A549 (cell line): ENCODE results near the gene DDX47. TPM values are rescaled to one million over a fixed set of nuclear protein-coding genes. Genes with fewer than 3 reads are reported as not detected.
"Not testable (repeated sequence)": the region's sequence is repeated elsewhere in the genome, so short reads cannot be mapped to it uniquely, and the experiment has no call there.

Experiments
- ATAC-seq, 2 experiments: fragments of 200-7000 bp in 1 of 2; fragments of >200 bp in 1 of 2; cut with Nextera tagmentation in 1 of 2; cut with Tn5 transposase in 1 of 2; 3 replicates each; pipeline versions ENCODE4 v1.8.0 to v1.9.1; 2018 to 2020; ENCODE audit warnings: mild to moderate bottlenecking in 1 of 2, moderate library complexity in 1 of 2
- CTCF ChIA-PET: fragments of 300-600 bp; sonication (Branson Sonifier 250); formaldehyde crosslinking; extraction: SDS; loops from one replicate; lab custom pipeline; 2021; ENCODE audit warnings: antibody characterized with exemption, inconsistent platforms; lab: Yijun Ruan, JAX
- POLR2A ChIA-PET: fragments of 350-600 bp; formaldehyde crosslinking; extraction: SDS; loops from one replicate; lab custom pipeline; 2021; ENCODE audit warnings: antibody characterized with exemption, inconsistent platforms; lab: Yijun Ruan, JAX
- DNase-seq, 2 experiments: peaks; one replicate each; pipeline versions ENCODE4 v3.0.0 to v3.0.0-alpha.2; 2011 to 2016; ENCODE audit warnings: low read depth in 1 of 2, low spot score in 1 of 2
- FAIRE-seq: peaks from 2 replicates; lab custom pipeline; 2011; peaks lifted over from hg19 to GRCh38; lab: Jason Lieb, UNC
- H3K27ac ChIP-seq, 2 experiments: fragments of >200 bp; sonication (Bioruptor Twin); formaldehyde crosslinking; 3 replicates each; pipeline ENCODE4 v1.5.1; 2016 to 2017
- H3K4me1 ChIP-seq: fragments of >200 bp; sonication (Bioruptor Twin); formaldehyde crosslinking; 3 replicates; pipeline ENCODE4 v1.6.1; 2016
- H3K4me2 ChIP-seq: fragments of >200 bp; sonication (Bioruptor Twin); formaldehyde crosslinking; 3 replicates; pipeline ENCODE4 v1.6.1; 2016
- H3K4me3 ChIP-seq: fragments of >200 bp; sonication (Bioruptor Twin); formaldehyde crosslinking; 3 replicates; pipeline ENCODE4 v1.5.1; 2016
- H3K9me3 ChIP-seq: fragments of >200 bp; sonication (Bioruptor Twin); formaldehyde crosslinking; 3 replicates; pipeline ENCODE4 v1.6.1; 2016
- BCL3 ChIP-seq: fragments of >200 bp; sonication (Bioruptor Twin); formaldehyde crosslinking; IDR thresholded peaks from 3 replicates; pipeline ENCODE4 v1.6.1; 2016
- BHLHE40 ChIP-seq: IDR thresholded peaks from 2 replicates; pipeline ENCODE4 v1.6.1; 2012; ENCODE audit warnings: low read depth, low read length, inconsistent platforms
- CEBPB ChIP-seq, 2 experiments: fragments of >200 bp in 1 of 2; sonication (Bioruptor Twin) in 1 of 2; formaldehyde crosslinking in 1 of 2; IDR thresholded peaks; 2 replicates each; pipeline ENCODE4 v1.6.1; 2012 to 2016
- CTCF ChIP-seq: fragments of >200 bp; sonication (Bioruptor Twin); formaldehyde crosslinking; IDR thresholded peaks from 3 replicates; pipeline ENCODE4 v1.5.1; 2016
- FOSB ChIP-seq: fragments of 250-450 bp; sonication (Bioruptor Pico); IDR thresholded peaks from 2 replicates; pipeline ENCODE4 v1.5.0; 2020; ENCODE audit warnings: mild to moderate bottlenecking, moderate library complexity
- FOSL2 ChIP-seq, 2 experiments: fragments of 450-650 bp in 1 of 2; fragments of >200 bp in 1 of 2; sonication (Bioruptor Twin) in 1 of 2; formaldehyde crosslinking; IDR thresholded peaks; 2 replicates each; pipeline versions ENCODE4 v1.5.0 to v1.6.1; 2016 to 2020; ENCODE audit warnings: mild to moderate bottlenecking in 1 of 2, moderate library complexity in 1 of 2
- HEYL ChIP-seq: fragments of 250-450 bp; sonication (Bioruptor Pico); IDR thresholded peaks from 2 replicates; pipeline ENCODE4 v1.8.0; 2021; ENCODE audit warnings: mild to moderate bottlenecking, moderate library complexity
- HOXB5 ChIP-seq: fragments of 250-450 bp; sonication (Bioruptor Pico); IDR thresholded peaks from 2 replicates; pipeline ENCODE4 v1.5.0; 2020; ENCODE audit warnings: mild to moderate bottlenecking, moderate library complexity
- MAZ ChIP-seq: fragments of 150-350 bp; IDR thresholded peaks from 2 replicates; pipeline ENCODE4 v1.6.1; 2014; ENCODE audit warnings: antibody characterized with exemption, low read depth, low read length, borderline replicate concordance
- NFE2L2 ChIP-seq: fragments of 150-350 bp; conservative IDR thresholded peaks from 2 replicates; pipeline ENCODE4 v1.6.1; 2014; ENCODE audit warnings: low read length
- NPAS2 ChIP-seq: fragments of 250-450 bp; sonication (Bioruptor Pico); IDR thresholded peaks from 2 replicates; pipeline ENCODE4 v1.8.0; 2022; ENCODE audit warnings: mild to moderate bottlenecking, moderate library complexity, borderline replicate concordance
- PHF8 ChIP-seq: fragments of 200-600 bp; sonication (generic); IDR thresholded peaks from 2 replicates; pipeline ENCODE4 v1.6.1; 2016; ENCODE audit warnings: low read depth, mild to moderate bottlenecking, antibody characterized with exemption, moderate library complexity, borderline replicate concordance
- RAD21 ChIP-seq, 2 experiments: fragments of >200 bp in 1 of 2; sonication (Bioruptor Twin) in 1 of 2; formaldehyde crosslinking in 1 of 2; IDR thresholded peaks in 1 of 2; conservative IDR thresholded peaks in 1 of 2; 2 replicates in 1 of 2; 3 replicates in 1 of 2; pipeline ENCODE4 v1.6.1; 2012 to 2018; ENCODE audit warnings: inconsistent platforms in 1 of 2
- RARB ChIP-seq: fragments of 250-450 bp; sonication (Bioruptor Pico); IDR thresholded peaks from 2 replicates; pipeline ENCODE4 v1.8.0; 2021; ENCODE audit warnings: mild to moderate bottlenecking, moderate library complexity
- ZFP36 ChIP-seq: fragments of 450-650 bp; IDR thresholded peaks from 2 replicates; pipeline ENCODE4 v1.6.1; 2014; ENCODE audit warnings: borderline replicate concordance; ENCODE audit not compliant: partially characterized antibody
- WGBS: methylation state at CpG from one replicate; pipeline ENCODE4 v1.1.6; 2017; ENCODE audit errors: missing lambda C conversion rate; 5-methylcytosine and 5-hydroxymethylcytosine counted together
- polyA plus RNA-seq, 4 experiments: library from polyadenylated mRNA; depleted of rRNA in 3 of 4; stranded (reverse); fragments of >200 nt; fragmentation: RNase III in 1 of 4; extraction: RNeasy Plus Mini Kit Qiagen cat#74134 plus additional on column Dnase treatment in 1 of 4; gene quantifications; 2 replicates in 3 of 4; 3 replicates in 1 of 4; pipeline ENCODE4 v1.2.3, GENCODE V29; 2011 to 2017
- TF ChIP-seq, protein P1 (sequence below): fragments of 450-650 bp; IDR thresholded peaks from 2 replicates; pipeline ENCODE4 v1.6.1; 2014; ENCODE audit warnings: antibody characterized with exemption
- TF ChIP-seq, protein P2 (sequence below): IDR thresholded peaks from 2 replicates; pipeline ENCODE4 v1.6.1; 2012

DDX47 gene
- polyA plus RNA-seq, 2 of the 4 experiments (the other 2 are of a cell fraction) = 81.6 to 144 TPM

DNA sequence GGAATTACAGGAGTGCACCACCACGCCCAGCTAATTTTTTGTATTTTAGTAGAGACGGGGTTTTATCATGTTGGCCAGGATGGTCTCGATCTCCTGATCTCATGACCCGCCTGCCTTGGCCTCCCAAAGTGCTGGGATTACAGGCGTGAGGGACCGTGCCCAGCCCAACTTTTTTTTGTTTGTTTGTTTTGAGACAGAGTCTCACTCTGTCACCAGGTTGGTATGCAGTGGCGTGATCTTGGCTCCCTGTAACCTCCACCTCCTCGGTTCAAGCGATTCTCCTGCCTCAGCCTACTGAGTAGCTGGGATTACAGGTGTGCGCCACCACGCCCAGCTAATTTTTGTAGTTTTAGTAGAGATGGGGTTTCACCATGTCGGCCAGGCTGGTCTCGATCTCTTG lies 28.3 kb downstream of the DDX47 start:
- POLR2A ChIA-PET = not testable (repeated sequence)

DNA sequence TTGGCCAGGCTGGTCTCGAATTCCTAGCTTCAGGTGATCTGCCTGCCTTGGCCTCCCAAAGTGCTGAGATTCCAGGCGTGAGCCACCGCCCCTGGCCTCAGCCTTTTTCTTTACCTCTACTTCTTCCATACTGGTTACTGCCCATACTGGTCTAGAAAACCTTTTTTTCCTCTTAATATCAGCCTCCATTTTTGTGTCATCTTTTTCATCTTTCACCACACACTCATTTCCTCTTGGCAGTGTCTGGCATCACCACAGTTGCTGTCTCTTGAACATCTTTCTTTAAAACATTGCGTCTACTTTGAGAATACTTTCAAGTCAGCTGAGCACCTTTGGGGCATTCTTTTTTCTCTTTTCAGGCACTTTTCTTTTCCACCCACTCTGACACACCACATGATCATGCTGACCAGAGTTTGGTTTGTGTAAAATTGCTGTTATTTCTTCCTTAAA lies 32.7 kb downstream of the DDX47 start:
- Histone ChIP-seq H3K4me2 (no peak overlapping the region), H3K4me3 (no peak overlapping the region), H3K27ac (peak overlapping the region in 1 of 2 experiments; percentile 56; a peak in 3 of 6 replicates), H3K4me1 (peaks cover 24% of the 10 kb centered on the region), H3K9me3 (0 out of 3 replicates have a peak, but pooled peaks cover 1% of the 10 kb centered on the region)
- FAIRE-seq (no peak), ATAC-seq (no peak; a peak in 2 of 6 replicates), DNase-seq (no peak)
- ChIA-PET POLR2A (interaction anchor here (1.7 kb wide), 1 partner anchor 45 kb away, joined by 5 read pairs; the partner anchor contains the start of gene GPRC5A), CTCF (interaction anchor here (1.0 to 6.0 kb wide), 6 partner anchors 9 to 45 kb away, joined by 3 to 49 read pairs (median 4); partner anchors contain the start of gene GPRC5A)
- WGBS = 87% methylated on average over 4 of the region's 4 CpGs
- no peak for TF ChIP-seq RARB (CRISPR knock-in tag)
- TF ChIP-seq HEYL (CRISPR knock-in tag) = no peak
- TF ChIP-seq NPAS2 (CRISPR knock-in tag) = no peak
- TF ChIP-seq CEBPB (IDR thresholded peaks at IDR 0.05) = no peak
- TF ChIP-seq BHLHE40 = no peak
- TF ChIP-seq NFE2L2 = no peak
- TF ChIP-seq, protein P1, sequence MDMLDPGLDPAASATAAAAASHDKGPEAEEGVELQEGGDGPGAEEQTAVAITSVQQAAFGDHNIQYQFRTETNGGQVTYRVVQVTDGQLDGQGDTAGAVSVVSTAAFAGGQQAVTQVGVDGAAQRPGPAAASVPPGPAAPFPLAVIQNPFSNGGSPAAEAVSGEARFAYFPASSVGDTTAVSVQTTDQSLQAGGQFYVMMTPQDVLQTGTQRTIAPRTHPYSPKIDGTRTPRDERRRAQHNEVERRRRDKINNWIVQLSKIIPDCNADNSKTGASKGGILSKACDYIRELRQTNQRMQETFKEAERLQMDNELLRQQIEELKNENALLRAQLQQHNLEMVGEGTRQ = no peak
- TF ChIP-seq BCL3 = no peak
- no peak for TF ChIP-seq RAD21 (conservative IDR thresholded peaks at IDR 0.05 in 1 of 2, IDR thresholded peaks at IDR 0.05 in 1 of 2)
- no peak for TF ChIP-seq HOXB5 (CRISPR knock-in tag)
- TF ChIP-seq, protein P2, sequence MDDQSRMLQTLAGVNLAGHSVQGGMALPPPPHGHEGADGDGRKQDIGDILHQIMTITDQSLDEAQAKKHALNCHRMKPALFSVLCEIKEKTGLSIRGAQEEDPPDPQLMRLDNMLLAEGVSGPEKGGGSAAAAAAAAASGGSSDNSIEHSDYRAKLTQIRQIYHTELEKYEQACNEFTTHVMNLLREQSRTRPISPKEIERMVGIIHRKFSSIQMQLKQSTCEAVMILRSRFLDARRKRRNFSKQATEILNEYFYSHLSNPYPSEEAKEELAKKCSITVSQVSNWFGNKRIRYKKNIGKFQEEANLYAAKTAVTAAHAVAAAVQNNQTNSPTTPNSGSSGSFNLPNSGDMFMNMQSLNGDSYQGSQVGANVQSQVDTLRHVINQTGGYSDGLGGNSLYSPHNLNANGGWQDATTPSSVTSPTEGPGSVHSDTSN = no peak
- no peak for TF ChIP-seq ZFP36
- TF ChIP-seq FOSB (CRISPR knock-in tag) = no peak
- no peak for TF ChIP-seq PHF8
- no peak for TF ChIP-seq CTCF
- TF ChIP-seq MAZ = no peak

More for the DNA sequence above, 28.3 kb downstream of the DDX47 start:
- 57% methylated on average over 13 of the region's 13 CpGs for WGBS
- FAIRE-seq; H3K9me3 ChIP-seq; H3K4me3 ChIP-seq; H3K4me2 ChIP-seq; TF ChIP-seq FOSL2 (IDR thresholded peaks at IDR 0.05): not testable (repeated sequence)
- CTCF ChIA-PET = interaction anchor here (1.0 to 1.5 kb wide), 2 partner anchors 29 to 49 kb away, joined by 3 to 6 read pairs; partner anchors contain the start of gene GPRC5A
- DNase-seq (peak in 1 of 2 experiments; percentile 69), ATAC-seq (0 out of 6 replicates have a peak, but pooled peaks of 1 of the 2 experiments have one; percentile 8)
- Histone ChIP-seq H3K4me1 (peaks cover 67% of the 10 kb centered on the region), H3K27ac (peak overlapping the region; percentile 70 to 88)
- TF ChIP-seq FOSL2 (CRISPR knock-in tag; IDR thresholded peaks at IDR 0.05) = peak; percentile 13; the same call in 1 of the 2 replicates

GRCh38 chr12:12846780-12847179 lies 33.6 kb downstream of the DDX47 start:
- ATAC-seq, FAIRE-seq, H3K9me3 ChIP-seq, POLR2A ChIA-PET, H3K27ac ChIP-seq, H3K4me2 ChIP-seq, H3K4me3 ChIP-seq, DNase-seq: not testable (repeated sequence)
- CTCF ChIA-PET = interaction anchor here (1.0 to 6.0 kb wide), 6 partner anchors 10 to 25 kb away, joined by 3 to 49 read pairs (median 3); no protein-coding TSS in a partner anchor
- 93% methylated on average over 3 of the region's 3 CpGs for WGBS
- peaks cover 16% of the 10 kb centered on the region for H3K4me1 ChIP-seq
